GM12891 (cell line): Measurements from ENCODE around the gene KRTAP4-3.

Experiments used
- POLR2A ChIP-seq: IDR thresholded peaks from 2 replicates; pipeline ENCODE4 v1.6.1; 2011; ENCODE audit warnings: low read depth, low read length, control low read depth
- POLR2AphosphoS5 ChIP-seq: IDR thresholded peaks from 2 replicates; pipeline ENCODE4 v1.6.1; 2011; ENCODE audit warnings: low read depth, low read length, control low read depth
- TAF1 ChIP-seq: IDR thresholded peaks from 2 replicates; pipeline ENCODE4 v1.6.1; 2011; ENCODE audit warnings: low read depth, low read length, control low read depth

DNA sequence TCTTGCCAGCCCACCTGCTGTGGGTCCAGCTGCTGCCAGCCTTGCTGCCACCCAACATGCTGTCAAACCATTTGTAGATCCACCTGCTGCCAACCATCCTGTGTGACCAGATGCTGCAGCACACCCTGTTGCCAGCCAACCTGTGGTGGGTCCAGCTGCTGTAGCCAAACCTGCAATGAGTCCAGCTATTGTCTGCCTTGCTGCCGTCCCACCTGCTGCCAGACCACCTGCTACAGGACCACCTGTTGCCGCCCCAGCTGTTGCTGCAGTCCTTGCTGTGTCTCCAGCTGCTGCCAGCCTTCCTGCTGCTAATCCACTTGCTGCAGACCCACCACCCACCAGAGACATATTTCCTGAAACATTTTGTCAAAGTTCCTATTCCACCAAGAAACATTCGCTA, 22.3 kb upstream of the KRTAP4-3 start:
- TF ChIP-seq POLR2AphosphoS5 (no peak), TAF1 (no peak), POLR2A (no peak)
